DOHH2 (cell line): ENCODE measurements around the gene CDH12.

Experiments used
- EZH2phosphoT487 ChIP-seq: fragments of 200-600 bp; sonication (generic); IDR thresholded peaks from 2 replicates; pipeline ENCODE4 v1.6.1; 2017; ENCODE audit warnings: borderline replicate concordance, mild to moderate bottlenecking, antibody characterized with exemption, low read length, moderate library complexity, mixed read lengths
- TF ChIP-seq, protein P1 (sequence below): fragments of 200-600 bp; sonication (generic); IDR thresholded peaks from one replicate; pipeline ENCODE4 v1.5.1; 2014; ENCODE audit warnings: antibody characterized with exemption, mild to moderate bottlenecking, low read depth, low read length; ENCODE audit not compliant: poor library complexity, severe bottlenecking

DNA sequence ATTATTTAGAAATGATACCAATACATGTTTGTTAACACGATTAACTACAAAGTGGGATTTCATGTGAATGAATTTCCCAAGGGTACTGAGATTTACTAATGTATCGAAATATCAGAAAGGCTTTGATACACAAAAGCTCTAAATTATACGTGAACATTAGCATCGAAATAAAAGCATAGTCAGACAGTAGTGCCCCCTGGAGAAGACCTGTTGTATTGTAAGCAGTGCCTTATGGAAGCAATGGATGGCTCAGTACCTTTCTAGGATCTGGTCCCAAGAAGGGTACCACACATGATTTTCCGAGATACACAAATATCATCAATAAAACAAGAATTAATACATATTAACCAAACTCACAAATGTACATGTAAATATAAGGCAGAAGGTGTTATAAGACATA, 153.8 kb downstream of the CDH12 start:
- TF ChIP-seq, protein P1, sequence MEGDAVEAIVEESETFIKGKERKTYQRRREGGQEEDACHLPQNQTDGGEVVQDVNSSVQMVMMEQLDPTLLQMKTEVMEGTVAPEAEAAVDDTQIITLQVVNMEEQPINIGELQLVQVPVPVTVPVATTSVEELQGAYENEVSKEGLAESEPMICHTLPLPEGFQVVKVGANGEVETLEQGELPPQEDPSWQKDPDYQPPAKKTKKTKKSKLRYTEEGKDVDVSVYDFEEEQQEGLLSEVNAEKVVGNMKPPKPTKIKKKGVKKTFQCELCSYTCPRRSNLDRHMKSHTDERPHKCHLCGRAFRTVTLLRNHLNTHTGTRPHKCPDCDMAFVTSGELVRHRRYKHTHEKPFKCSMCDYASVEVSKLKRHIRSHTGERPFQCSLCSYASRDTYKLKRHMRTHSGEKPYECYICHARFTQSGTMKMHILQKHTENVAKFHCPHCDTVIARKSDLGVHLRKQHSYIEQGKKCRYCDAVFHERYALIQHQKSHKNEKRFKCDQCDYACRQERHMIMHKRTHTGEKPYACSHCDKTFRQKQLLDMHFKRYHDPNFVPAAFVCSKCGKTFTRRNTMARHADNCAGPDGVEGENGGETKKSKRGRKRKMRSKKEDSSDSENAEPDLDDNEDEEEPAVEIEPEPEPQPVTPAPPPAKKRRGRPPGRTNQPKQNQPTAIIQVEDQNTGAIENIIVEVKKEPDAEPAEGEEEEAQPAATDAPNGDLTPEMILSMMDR = no peak
- no peak for TF ChIP-seq EZH2phosphoT487
